Measurements from ENCODE around the gene CCL13.

CCL13 gene

DNA sequence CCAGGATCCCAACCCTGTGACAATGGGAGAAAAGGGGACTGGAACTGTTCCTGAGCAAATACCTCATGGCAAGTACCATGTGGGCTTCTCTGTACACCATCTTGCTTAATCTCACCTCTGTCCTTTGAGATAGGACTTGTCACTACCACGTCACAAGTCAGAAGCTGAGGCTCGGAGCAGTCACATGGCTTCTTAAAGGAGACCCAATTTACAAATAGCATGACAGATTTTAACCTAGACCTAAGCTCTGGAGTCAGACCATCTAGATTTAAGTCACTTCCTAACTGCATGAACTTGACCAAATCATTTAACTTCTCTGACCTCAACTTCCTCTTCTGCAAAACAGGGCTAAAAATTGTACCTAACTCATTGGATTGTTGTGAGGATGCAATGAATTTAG, 42.7 kb downstream of the CCL13 start:
- DNase-seq (ENCODE audit: low spot score): peak; percentile 49
- TF ChIP-seq CTCF (IDR thresholded peaks at IDR 0.05): no peak
- Histone ChIP-seq H3K27ac (no peak overlapping the region), H3K4me3 (no peak overlapping the region)

DNA sequence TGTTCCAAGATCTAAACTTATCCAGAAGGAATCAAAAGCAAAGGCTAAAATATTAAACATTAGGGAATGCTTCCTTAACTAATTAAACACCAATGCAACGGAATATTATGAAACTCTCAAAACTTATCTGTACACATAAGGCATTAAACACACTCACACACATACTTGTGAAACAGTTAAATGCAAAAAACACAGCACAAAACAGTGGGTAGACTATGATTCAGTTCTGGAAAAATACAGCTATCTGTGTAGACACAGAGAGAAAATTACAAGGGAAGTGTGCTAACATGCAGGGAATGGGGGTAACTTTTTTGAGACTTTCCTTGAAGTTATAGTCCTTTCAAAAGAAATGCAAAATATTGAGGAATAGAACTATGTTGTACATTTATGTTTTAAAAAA, 43.4 kb downstream of the CCL13 start:
- no peak for DNase-seq (ENCODE audit: low spot score)
- Histone ChIP-seq H3K4me3 (no peak overlapping the region), H3K27ac (no peak overlapping the region)
- no peak for TF ChIP-seq CTCF (IDR thresholded peaks at IDR 0.05)

DNA sequence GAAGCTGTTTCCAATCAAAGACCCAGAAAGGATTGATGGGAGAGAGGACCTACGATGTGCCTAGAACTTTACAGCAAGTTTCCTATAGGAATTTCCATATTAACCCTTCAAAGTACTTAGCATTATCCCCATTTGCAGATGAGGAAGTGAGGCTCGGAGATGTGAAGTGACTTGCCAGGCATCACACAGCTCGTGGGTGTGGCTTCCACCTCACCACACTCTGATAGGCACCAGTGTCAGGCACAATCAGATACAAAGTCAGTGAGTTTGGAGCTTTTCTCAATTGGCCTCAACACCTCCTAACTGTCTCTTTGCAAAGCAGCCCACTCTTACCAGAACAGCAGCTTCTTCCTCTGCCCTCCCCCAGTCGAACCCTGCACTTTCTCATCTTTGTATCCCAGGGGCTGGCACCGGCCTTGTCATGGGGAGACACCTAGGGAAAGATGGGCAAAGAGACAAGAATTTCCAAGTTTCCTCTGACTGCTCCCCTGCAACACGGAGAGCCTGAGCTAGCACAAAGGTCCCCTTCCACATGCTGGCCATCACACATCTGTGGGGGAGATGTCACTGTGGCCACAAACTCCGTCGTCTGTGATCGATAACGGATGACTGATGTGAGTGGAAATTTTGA, 44.1 kb downstream of the CCL13 start:
- Histone ChIP-seq H3K4me3 (no peak overlapping the region), H3K27ac (no peak overlapping the region)
- DNase-seq (ENCODE audit: low spot score): peak; percentile 53
- no peak for TF ChIP-seq CTCF (IDR thresholded peaks at IDR 0.05)

- Histone ChIP-seq H3K4me3 (no peak overlapping the region), H3K27ac (no peak overlapping the region)
- TF ChIP-seq CTCF (IDR thresholded peaks at IDR 0.05): no peak
- DNase-seq (ENCODE audit: low spot score): peak; percentile 41
Observed at GRCh38 chr17:34401165-34401564, 44.9 kb downstream of the CCL13 start.

DNA sequence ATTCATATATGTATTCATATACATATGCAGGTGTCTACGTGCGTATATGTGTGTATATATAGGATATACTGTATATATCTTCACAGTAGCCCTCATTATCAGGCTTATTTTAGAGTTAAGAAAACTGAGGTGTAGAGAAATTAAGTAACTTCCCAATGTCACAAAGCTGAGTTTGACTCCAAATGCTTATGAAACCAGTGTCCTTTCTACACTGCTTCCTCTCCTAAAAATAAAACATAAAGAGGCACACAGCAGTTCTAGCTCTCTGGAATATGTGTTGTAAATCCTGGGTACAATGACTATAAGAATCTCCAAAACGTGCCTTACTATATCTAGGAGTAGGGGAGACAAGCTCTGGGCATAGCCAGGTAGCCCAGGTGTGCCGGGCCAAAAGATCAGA, 46.7 kb downstream of the CCL13 start:
- no peak for DNase-seq (ENCODE audit: low spot score)
- no peak for TF ChIP-seq CTCF (IDR thresholded peaks at IDR 0.05)
- no peak overlapping the region for H3K4me3 ChIP-seq
- no peak overlapping the region for H3K27ac ChIP-seq

GRCh38 chr17:34406226-34406625, 49.9 kb downstream of the CCL13 start:
- no peak for TF ChIP-seq CTCF (IDR thresholded peaks at IDR 0.05)

More at GRCh38 chr17:34406226-34406625, 49.9 kb downstream of the CCL13 start:
- Histone ChIP-seq H3K27ac (no peak overlapping the region), H3K4me3 (no peak overlapping the region)
- DNase-seq (ENCODE audit: low spot score): peak; percentile 17
